Measurements from ENCODE around the gene HACE1.
"Not testable (repeated sequence)": the region's sequence is repeated elsewhere in the genome, so short reads cannot be mapped to it uniquely, and the experiment has no call there.

HACE1 gene

GRCh38 chr6:104859225-104860146 is at the start of gene HACE1:
HACE1 (minus strand) TSS chr6:104859919; CDS start chr6:104859642, 277 bp downstream.
- DNase-seq = peak; percentile 19

GRCh38 chr6:104908888-104909525 is 49.3 kb upstream of the HACE1 start:
- DNase-seq = no peak

- DNase-seq = no peak
These were observed 48.5 kb upstream of the HACE1 start for GRCh38 chr6:104908031-104908887.

GRCh38 chr6:104898893-104899292 is 39.2 kb upstream of the HACE1 start:
- not testable (repeated sequence) for DNase-seq

- no peak for DNase-seq
These were observed 37.2 kb upstream of the HACE1 start for GRCh38 chr6:104896914-104897313.

- no peak for DNase-seq
These were observed 28.3 kb upstream of the HACE1 start for GRCh38 chr6:104888066-104888465.

GRCh38 chr6:104887350-104887749 is 27.6 kb upstream of the HACE1 start:
- DNase-seq = no peak

- DNase-seq = no peak
These were observed 25.9 kb upstream of the HACE1 start for GRCh38 chr6:104885518-104886043.

- no peak for DNase-seq
These were observed 25.3 kb upstream of the HACE1 start for GRCh38 chr6:104884867-104885517.

GRCh38 chr6:104881964-104882668 is 22.4 kb upstream of the HACE1 start:
- DNase-seq = no peak

- no peak for DNase-seq
These were observed 2.7 kb upstream of the HACE1 start for GRCh38 chr6:104862456-104862855.

GRCh38 chr6:104860221-104860620 is 502 bp upstream of the HACE1 start:
- DNase-seq = no peak

- no peak for DNase-seq
These were observed 1.1 kb downstream of the HACE1 start for GRCh38 chr6:104858642-104859041.

- no peak for DNase-seq
These were observed 4.2 kb downstream of the HACE1 start for GRCh38 chr6:104855507-104855906.

- not testable (repeated sequence) for DNase-seq
These were observed 12.0 kb downstream of the HACE1 start for GRCh38 chr6:104847721-104848120.

- DNase-seq = no peak
These were observed 16.5 kb downstream of the HACE1 start for GRCh38 chr6:104843229-104843628.

GRCh38 chr6:104837158-104837557 is 22.6 kb downstream of the HACE1 start:
- no peak for DNase-seq

GRCh38 chr6:104836479-104837020 is 23.2 kb downstream of the HACE1 start:
- DNase-seq = not testable (repeated sequence)

- no peak for DNase-seq
These were observed 23.9 kb downstream of the HACE1 start for GRCh38 chr6:104835782-104836181.

GRCh38 chr6:104829183-104829958 is 30.3 kb downstream of the HACE1 start:
- DNase-seq = no peak

- no peak for DNase-seq
These were observed 31.2 kb downstream of the HACE1 start for GRCh38 chr6:104828478-104828877.

All from cortex of kidney (tissue), 1 donor.